Activated B cell treated with CpG ODN at 0.5 μM for 24 hours (primary cell): ENCODE results near the gene HDLBP. TPM values are rescaled to one million over a fixed set of nuclear protein-coding genes. Genes with fewer than 3 reads are reported as not detected.

Experiments used
- ATAC-seq: fragments of 200-7000 bp; cut with Tn5 transposase; one replicate; pipeline ENCODE4 v1.10.0; 2021; ENCODE audit warnings: low read depth, mild to moderate bottlenecking, moderate library complexity
- CTCF ChIA-PET: fragments of 350-600 bp; sonication (Branson Sonifier 250); formaldehyde crosslinking; loops from one replicate; lab custom pipeline; 2021; ENCODE audit warnings: antibody characterized with exemption; lab: Charles Lee
- POLR2A ChIA-PET: fragments of 350-600 bp; sonication (Branson Sonifier 250); formaldehyde crosslinking; loops from one replicate; lab custom pipeline; 2021; ENCODE audit warnings: antibody characterized with exemption; lab: Charles Lee
- DNase-seq: peaks from one replicate; pipeline ENCODE4 v3.0.0; 2022
- H3K27ac Mint-ChIP-seq: one replicate; pipeline ENCODE4 v1.8.0; 2020; ENCODE audit warnings: mixed read lengths
- H3K27me3 Mint-ChIP-seq: one replicate; pipeline ENCODE4 v1.8.0; 2021; ENCODE audit warnings: mixed read lengths
- H3K36me3 Mint-ChIP-seq: one replicate; pipeline ENCODE4 v1.8.0; 2021; ENCODE audit warnings: low read depth, mixed read lengths
- H3K4me1 Mint-ChIP-seq: one replicate; pipeline ENCODE4 v1.8.0; 2021; ENCODE audit warnings: mixed read lengths
- H3K4me3 Mint-ChIP-seq: one replicate; pipeline ENCODE4 v1.8.0; 2020; ENCODE audit warnings: mild to moderate bottlenecking, mixed read lengths
- H3K9me3 Mint-ChIP-seq: one replicate; pipeline ENCODE4 v1.8.0; 2020; ENCODE audit warnings: mixed read lengths
- intact Hi-C: fragments of 100-400 bp; cut with micrococcal nuclease; formaldehyde crosslinking; loops from one replicate; pipeline ENCODE4 v1.15.1; 2024
- total RNA-seq: library from RNA; stranded (reverse); gene quantifications from 2 replicates; pipeline ENCODE4 v1.2.3, GENCODE V29; 2022
- TF ChIP-seq, protein P1 (sequence below): fragments of 200-600 bp; IDR thresholded peaks from one replicate; pipeline ENCODE4 v1.8.0; 2022; ENCODE audit warnings: antibody characterized with exemption, mild to moderate bottlenecking

Gene HDLBP
- total RNA-seq, 1 donor from 2014 or later = 168 TPM

DNA sequence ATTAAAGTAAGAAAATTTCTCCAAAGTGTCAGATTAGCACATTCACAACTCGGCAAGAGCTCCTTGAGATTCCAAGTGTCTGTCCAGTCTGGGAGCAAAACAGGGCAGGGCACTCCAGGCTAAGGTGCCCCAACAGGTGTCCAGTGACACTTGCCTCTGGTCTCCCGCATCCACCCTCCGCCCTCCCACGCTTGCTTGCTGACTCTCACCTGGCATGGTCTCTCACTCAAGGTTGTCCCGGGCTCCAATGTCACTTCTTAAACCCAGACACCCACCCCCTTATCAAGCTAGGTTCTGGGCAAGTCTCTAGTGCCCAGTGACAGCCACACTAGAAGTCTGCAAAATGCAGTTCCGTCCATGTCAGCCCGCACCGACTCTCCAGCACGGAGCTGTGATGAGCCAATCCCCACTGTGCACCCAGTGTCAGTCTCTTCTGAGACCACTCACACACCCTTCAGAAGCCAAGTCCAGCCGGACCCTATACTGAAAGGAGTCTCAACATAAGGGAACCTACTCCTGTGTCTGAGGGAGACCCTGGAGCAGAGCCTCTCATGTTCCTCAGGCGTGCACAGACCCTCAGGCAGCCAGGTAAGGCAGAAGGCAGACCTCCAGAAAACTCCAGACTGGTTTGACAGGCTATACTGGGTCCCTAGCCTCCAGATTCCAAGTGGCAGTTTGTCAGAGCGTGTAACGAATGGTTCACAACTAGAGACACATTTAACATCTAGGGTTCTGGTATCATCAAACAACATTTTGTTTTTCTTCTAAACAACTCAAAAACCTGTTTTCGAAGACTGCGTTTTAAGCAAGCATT is 45.6 kb downstream of the HDLBP start:
- ChIA-PET POLR2A (no interaction called here), CTCF (no interaction called here)
- Mint-ChIP-seq H3K4me3 (no peak overlapping the region), H3K27ac (no peak overlapping the region), H3K27me3 (no peaks in the 10 kb centered on the region), H3K36me3 (peaks cover 38% of the 10 kb centered on the region), H3K4me1 (peaks cover 36% of the 10 kb centered on the region), H3K9me3 (no peaks in the 10 kb centered on the region)
- intact Hi-C loops = loop anchor here (5.0 to 10.0 kb wide), 3 partner anchors 87 to 345 kb away; partner anchors contain the start of gene FARP2
- TF ChIP-seq, protein P1, sequence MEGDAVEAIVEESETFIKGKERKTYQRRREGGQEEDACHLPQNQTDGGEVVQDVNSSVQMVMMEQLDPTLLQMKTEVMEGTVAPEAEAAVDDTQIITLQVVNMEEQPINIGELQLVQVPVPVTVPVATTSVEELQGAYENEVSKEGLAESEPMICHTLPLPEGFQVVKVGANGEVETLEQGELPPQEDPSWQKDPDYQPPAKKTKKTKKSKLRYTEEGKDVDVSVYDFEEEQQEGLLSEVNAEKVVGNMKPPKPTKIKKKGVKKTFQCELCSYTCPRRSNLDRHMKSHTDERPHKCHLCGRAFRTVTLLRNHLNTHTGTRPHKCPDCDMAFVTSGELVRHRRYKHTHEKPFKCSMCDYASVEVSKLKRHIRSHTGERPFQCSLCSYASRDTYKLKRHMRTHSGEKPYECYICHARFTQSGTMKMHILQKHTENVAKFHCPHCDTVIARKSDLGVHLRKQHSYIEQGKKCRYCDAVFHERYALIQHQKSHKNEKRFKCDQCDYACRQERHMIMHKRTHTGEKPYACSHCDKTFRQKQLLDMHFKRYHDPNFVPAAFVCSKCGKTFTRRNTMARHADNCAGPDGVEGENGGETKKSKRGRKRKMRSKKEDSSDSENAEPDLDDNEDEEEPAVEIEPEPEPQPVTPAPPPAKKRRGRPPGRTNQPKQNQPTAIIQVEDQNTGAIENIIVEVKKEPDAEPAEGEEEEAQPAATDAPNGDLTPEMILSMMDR = no peak
- ATAC-seq (no peak), DNase-seq (no peak)

DNA sequence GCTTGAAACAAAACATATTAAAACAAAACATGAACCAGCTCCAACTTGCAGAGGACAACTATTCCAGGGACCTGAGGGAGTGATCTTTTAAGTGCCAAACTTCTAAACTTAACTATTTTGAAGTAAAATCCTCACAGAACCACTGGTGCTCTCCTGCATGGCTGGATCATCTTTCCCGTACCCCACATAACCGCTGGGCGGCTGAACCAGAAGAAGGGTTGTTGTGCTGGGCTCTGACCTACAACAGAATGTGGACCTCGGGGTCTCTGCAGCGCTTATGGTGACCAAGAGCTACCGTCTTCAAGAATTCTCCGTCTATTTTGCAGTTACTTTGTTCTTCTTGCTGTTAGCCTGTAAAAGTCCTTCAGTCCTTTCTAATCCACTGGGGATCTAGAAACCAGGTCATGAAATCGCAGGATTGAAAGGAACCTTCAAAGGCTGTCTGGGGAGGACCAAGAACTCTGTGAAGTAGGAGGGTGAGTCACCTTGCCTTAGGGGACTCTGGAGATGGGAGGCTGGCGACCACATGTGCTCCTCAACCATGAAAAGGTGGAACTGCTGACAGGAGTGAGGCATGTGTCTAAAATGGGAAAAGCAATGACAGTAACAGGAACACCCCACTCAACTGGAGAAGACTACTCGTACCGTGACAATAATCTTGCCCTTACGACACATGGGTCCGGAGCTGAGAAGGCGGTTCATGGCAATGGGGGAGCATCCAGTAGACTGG is 46.6 kb downstream of the HDLBP start:
- ChIA-PET CTCF (no interaction called here), POLR2A (no interaction called here)
- DNase-seq (no peak), ATAC-seq (no peak)
- H3K36me3 Mint-ChIP-seq = peaks cover 45% of the 10 kb centered on the region
- TF ChIP-seq, protein P1 = no peak
- H3K27ac Mint-ChIP-seq = no peak overlapping the region
- no peak overlapping the region for H3K4me3 Mint-ChIP-seq
- intact Hi-C loops = no loop called here
- H3K4me1 Mint-ChIP-seq = peaks cover 32% of the 10 kb centered on the region
- H3K27me3 Mint-ChIP-seq = no peaks in the 10 kb centered on the region
- no peaks in the 10 kb centered on the region for H3K9me3 Mint-ChIP-seq

DNA sequence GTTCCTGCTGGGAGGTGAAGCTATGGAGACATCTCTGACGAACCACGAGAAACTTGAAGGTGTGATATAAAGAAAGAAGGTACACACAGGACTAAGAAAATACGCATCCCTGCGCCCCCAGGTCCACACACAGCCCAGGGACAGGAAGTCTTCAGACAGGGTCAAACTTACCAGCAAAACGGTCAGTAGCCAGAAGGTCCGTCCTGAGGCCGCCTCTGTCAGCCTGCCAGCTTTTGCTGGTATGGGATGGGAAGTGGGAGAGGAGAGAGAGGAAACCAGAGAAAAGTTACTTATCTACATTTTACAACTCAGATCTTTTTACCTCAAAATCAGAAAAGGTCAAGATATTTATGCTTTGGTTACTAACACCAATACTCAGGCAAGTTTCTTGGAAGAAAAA is 47.2 kb downstream of the HDLBP start:
- intact Hi-C loops = no loop called here
- Mint-ChIP-seq H3K9me3 (no peaks in the 10 kb centered on the region), H3K27ac (no peak overlapping the region), H3K36me3 (peaks cover 50% of the 10 kb centered on the region), H3K4me1 (peaks cover 28% of the 10 kb centered on the region), H3K4me3 (no peak overlapping the region), H3K27me3 (no peaks in the 10 kb centered on the region)
- DNase-seq (no peak), ATAC-seq (no peak)
- POLR2A ChIA-PET = no interaction called here
- TF ChIP-seq, protein P1 = no peak
- CTCF ChIA-PET = no interaction called here

DNA sequence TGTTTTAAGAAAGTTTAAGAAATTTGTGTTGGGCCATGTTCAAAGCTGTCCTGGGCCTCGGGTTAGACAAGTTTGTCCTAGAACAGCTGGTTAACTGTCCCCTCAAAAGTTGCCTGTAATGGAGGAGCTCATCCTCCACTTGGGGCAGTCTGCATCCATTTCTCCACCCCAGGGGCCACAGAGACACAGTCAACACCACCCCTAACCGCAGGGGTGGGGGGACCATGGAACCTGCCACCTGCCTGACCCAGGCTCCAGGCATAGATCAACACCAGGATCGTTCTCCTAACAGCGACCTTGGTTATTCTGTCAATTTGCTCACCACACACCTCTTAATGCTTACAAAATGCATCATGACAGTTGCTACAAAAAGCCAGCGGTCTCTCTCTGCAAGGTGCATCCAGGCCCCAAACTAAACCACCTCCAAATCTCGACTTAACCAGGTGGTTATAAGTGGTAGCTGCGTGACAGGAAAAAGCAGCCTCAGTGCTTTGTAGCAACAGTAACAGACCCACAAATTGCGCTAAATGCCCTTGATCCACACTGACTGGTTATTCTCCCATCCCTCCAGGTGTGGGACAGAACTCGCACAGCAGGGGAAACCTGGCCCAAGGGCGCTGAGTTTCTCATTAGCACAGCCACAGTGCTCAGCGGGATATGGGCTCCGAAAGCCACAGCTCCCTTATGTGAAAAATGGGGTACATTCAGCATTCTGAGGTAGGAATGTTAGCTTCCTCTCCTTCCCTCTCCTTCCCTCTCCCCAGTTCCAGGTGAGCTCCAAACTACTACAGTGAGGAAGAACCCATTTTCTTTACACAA is 48.0 kb downstream of the HDLBP start:
- H3K27ac Mint-ChIP-seq = no peak overlapping the region
- DNase-seq (no peak), ATAC-seq (no peak)
- no peak overlapping the region for H3K4me3 Mint-ChIP-seq
- peaks cover 59% of the 10 kb centered on the region for H3K36me3 Mint-ChIP-seq
- intact Hi-C loops = no loop called here
- CTCF ChIA-PET = no interaction called here
- H3K9me3 Mint-ChIP-seq = no peaks in the 10 kb centered on the region
- no peaks in the 10 kb centered on the region for H3K27me3 Mint-ChIP-seq
- POLR2A ChIA-PET = no interaction called here
- TF ChIP-seq, protein P1 = no peak
- peaks cover 23% of the 10 kb centered on the region for H3K4me1 Mint-ChIP-seq
